Testis (tissue), 2 donors: Measurements from ENCODE around the gene SPZ1.

ENCODE experiments used
- CTCF ChIP-seq, 3 experiments: fragments of 450-650 bp in 2 of 3; fragments of 200-600 bp in 1 of 3; sonication (generic) in 1 of 3; IDR thresholded peaks; one replicate each; pipeline ENCODE4 v1.5.1; 2016 to 2019; ENCODE audit warnings: antibody characterized with exemption in 3 of 3, mild to moderate bottlenecking in 2 of 3, moderate library complexity in 1 of 3
- POLR2A ChIP-seq: fragments of 450-650 bp; IDR thresholded peaks from one replicate; pipeline ENCODE4 v1.6.1; 2017; ENCODE audit warnings: antibody characterized with exemption, mild to moderate bottlenecking, moderate library complexity

- no peak for TF ChIP-seq CTCF (IDR thresholded peaks at IDR 0.05)
- TF ChIP-seq POLR2A: no peak
These were observed 35.9 kb downstream of the SPZ1 start for GRCh38 chr5:80355686-80356085.
